Measurements from ENCODE around the gene CFAP74. TPM values are rescaled to one million over a fixed set of nuclear protein-coding genes. Genes with fewer than 3 reads are reported as not detected.

The CFAP74 gene
- total and polyA plus RNA-seq, 12 donors: 0.03 TPM; not detected in 11

DNA sequence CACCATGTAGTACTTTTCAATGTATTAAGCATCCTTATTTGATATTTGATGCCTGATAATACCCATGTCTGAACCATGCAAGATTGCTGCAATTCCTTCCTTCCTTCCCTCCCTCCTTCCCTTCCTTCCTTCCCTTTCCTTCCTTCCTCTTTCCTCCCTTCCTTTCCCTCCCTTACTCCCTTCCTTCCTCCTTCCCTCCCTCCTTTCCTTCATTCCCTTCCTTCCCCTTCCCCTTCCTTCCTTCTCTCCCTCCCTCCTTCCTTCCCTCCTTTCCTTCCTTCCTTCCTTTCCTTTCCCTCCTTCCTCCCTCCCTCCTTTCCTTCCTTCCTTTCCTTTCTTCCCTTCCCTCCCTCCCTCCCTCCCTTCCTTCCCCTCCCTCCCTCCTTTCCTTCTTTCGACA lies 54.8 kb downstream of the CFAP74 start:
- Histone ChIP-seq H3K36me3 (no peaks in the 10 kb centered on the region), H3K4me3 (no peak overlapping the region), H3K27me3 (peaks cover 0 to 11% (median 0%) of the 10 kb centered on the region in 7 donors), H3K4me1 (peaks cover 0 to 18% (median 9%) of the 10 kb centered on the region in 9 donors), H3K27ac (no peak overlapping the region), H3K9me3 (peaks cover 0 to 5% (median 0%) of the 10 kb centered on the region in 11 donors)
- 38% methylated on average over 1 of the region's 1 CpG for WGBS, 2 donors
- intact Hi-C loops (cut with DNase I): loop anchor here in 6 of 10 donors (2.0 to 10.0 kb wide), 5 partner anchors 92 to 216 kb away; no protein-coding TSS in a partner anchor
- TF ChIP-seq, protein P1, sequence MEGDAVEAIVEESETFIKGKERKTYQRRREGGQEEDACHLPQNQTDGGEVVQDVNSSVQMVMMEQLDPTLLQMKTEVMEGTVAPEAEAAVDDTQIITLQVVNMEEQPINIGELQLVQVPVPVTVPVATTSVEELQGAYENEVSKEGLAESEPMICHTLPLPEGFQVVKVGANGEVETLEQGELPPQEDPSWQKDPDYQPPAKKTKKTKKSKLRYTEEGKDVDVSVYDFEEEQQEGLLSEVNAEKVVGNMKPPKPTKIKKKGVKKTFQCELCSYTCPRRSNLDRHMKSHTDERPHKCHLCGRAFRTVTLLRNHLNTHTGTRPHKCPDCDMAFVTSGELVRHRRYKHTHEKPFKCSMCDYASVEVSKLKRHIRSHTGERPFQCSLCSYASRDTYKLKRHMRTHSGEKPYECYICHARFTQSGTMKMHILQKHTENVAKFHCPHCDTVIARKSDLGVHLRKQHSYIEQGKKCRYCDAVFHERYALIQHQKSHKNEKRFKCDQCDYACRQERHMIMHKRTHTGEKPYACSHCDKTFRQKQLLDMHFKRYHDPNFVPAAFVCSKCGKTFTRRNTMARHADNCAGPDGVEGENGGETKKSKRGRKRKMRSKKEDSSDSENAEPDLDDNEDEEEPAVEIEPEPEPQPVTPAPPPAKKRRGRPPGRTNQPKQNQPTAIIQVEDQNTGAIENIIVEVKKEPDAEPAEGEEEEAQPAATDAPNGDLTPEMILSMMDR (IDR thresholded peaks at IDR 0.05): no peak
- no peak for DNase-seq
- ATAC-seq: no peak

DNA sequence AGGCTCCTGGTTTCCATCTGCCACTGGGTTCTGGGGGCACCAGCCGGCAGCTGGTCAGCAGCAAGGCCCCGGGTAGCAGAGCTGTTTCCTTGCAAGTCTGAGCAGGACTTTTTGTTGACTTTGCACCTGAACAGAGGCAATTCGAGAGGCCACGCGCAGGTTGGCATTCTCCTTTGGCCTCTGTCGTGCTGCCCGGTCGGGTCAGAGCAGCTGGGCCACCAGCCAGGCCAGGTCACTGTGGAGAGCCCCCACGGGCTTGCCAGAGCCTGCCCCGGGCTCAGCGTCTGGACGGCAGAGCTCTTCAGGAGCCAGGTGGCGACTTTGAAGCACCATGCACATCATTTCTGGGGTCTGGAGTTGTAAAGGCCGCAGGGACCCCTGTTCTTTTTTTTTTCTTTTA lies 56.1 kb downstream of the CFAP74 start:
- intact Hi-C loops (cut with DNase I): loop anchor here in 5 of 10 donors (5.0 to 10.0 kb wide), 4 partner anchors 95 to 217 kb away; no protein-coding TSS in a partner anchor
- Histone ChIP-seq H3K27me3 (peaks cover 0 to 14% (median 3%) of the 10 kb centered on the region in 7 donors), H3K27ac (no peak overlapping the region), H3K4me3 (no peak overlapping the region), H3K9me3 (peaks cover 0 to 5% (median 0%) of the 10 kb centered on the region in 11 donors), H3K36me3 (no peaks in the 10 kb centered on the region), H3K4me1 (peaks cover 0 to 19% (median 9%) of the 10 kb centered on the region in 9 donors)
- no peak for DNase-seq
- WGBS, 2 donors: 77 to 80% methylated on average over 14 of the region's 14 CpGs
- TF ChIP-seq, protein P1 (IDR thresholded peaks at IDR 0.05): no peak
- ATAC-seq: no peak

- ATAC-seq: peak; percentile 11 to 65 (median 45)
- H3K27me3 ChIP-seq: peaks cover 0 to 17% (median 3%) of the 10 kb centered on the region in 7 donors
- WGBS, 2 donors: 9 to 15% methylated on average over 11 of the region's 11 CpGs
These were observed 57.0 kb downstream of the CFAP74 start for GRCh38 chr1:1946540-1946939.

DNA sequence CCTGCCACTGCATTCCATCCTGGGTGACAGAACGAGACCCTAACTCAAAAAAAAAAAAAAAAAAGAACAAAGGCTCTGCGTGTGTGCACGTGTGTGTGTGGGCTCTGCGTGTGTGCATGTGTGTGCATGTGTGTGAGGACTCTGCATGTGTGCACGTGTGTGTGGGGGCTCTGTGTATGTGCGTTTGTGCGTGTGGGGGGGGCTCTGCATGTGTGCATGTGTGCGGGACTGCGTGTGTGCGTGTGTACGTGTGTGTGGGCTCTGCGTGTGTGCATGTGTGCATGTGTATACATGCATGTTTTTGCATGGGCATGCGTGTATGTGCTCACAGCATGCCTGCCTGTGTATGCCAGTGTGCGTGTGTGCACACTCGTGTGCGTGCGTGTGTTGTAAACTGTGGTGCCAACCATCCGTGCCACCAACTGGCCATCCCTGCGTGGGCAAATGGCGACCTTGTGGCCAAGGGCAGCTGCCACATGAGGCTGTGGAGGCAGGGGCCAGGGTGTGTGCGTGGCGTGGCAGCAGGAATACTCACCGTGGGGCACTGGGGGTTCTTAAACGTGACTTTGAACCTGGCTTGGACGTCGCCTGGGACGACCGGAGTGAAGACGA lies 57.7 kb downstream of the CFAP74 start:
- peaks cover 0 to 3% (median 0%) of the 10 kb centered on the region in 11 donors for H3K9me3 ChIP-seq
- H3K27me3 ChIP-seq: peaks cover 0 to 18% (median 3%) of the 10 kb centered on the region in 7 donors
- H3K4me1 ChIP-seq: peaks cover 0 to 19% (median 9%) of the 10 kb centered on the region in 9 donors
- TF ChIP-seq, protein P1 (IDR thresholded peaks at IDR 0.05): no peak
- intact Hi-C loops (cut with DNase I): loop anchor here in 5 of 10 donors (5.0 to 10.0 kb wide), 4 partner anchors 96 to 219 kb away; no protein-coding TSS in a partner anchor
- WGBS, 2 donors: 88 to 91% methylated on average over 29 of the region's 29 CpGs
- H3K36me3 ChIP-seq: no peaks in the 10 kb centered on the region
- H3K4me3 ChIP-seq: no peak overlapping the region
- no peak for DNase-seq
- peak in 1 of 8 donors; percentile 4 for ATAC-seq
- H3K27ac ChIP-seq: no peak overlapping the region

More at GRCh38 chr1:1946540-1946939, 57.0 kb downstream of the CFAP74 start:
- H3K4me1 ChIP-seq: peaks cover 0 to 19% (median 9%) of the 10 kb centered on the region in 9 donors
- H3K4me3 ChIP-seq: no peak overlapping the region
- intact Hi-C loops (cut with DNase I): loop anchor here in 5 of 10 donors (5.0 to 10.0 kb wide), 4 partner anchors 96 to 218 kb away; no protein-coding TSS in a partner anchor
- DNase-seq: peak; percentile 45 to 57
- H3K9me3 ChIP-seq: peaks cover 0 to 5% (median 0%) of the 10 kb centered on the region in 11 donors
- no peak overlapping the region for H3K27ac ChIP-seq
- TF ChIP-seq, protein P1 (IDR thresholded peaks at IDR 0.05): no peak
- no peaks in the 10 kb centered on the region for H3K36me3 ChIP-seq
